Suprapubic skin (tissue), 4 donors: ENCODE measurements around the gene CYCS. TPM values are rescaled to one million over a fixed set of nuclear protein-coding genes. Genes with fewer than 3 reads are reported as not detected.

ENCODE experiments used
- DNase-seq, 2 donors: peaks; one replicate each; pipeline ENCODE4 v3.0.0-alpha.2; 2019; ENCODE audit warnings: low spot score in 2 of 2
- H3K27ac ChIP-seq: fragments of 200-600 bp; sonication (generic); one replicate; pipeline ENCODE4 v1.5.1; 2019
- H3K27me3 ChIP-seq: fragments of 200-600 bp; sonication (generic); one replicate; pipeline ENCODE4 v1.5.1; 2019
- H3K36me3 ChIP-seq: fragments of 200-600 bp; sonication (generic); one replicate; pipeline ENCODE4 v1.5.1; 2019
- H3K4me1 ChIP-seq: fragments of 200-600 bp; sonication (generic); one replicate; pipeline ENCODE4 v1.5.1; 2019
- H3K4me3 ChIP-seq: fragments of 200-600 bp; sonication (generic); one replicate; pipeline ENCODE4 v1.5.1; 2019; ENCODE audit warnings: mild to moderate bottlenecking
- H3K9me3 ChIP-seq: fragments of 200-600 bp; sonication (generic); one replicate; pipeline ENCODE4 v1.5.1; 2019
- CTCF ChIP-seq, 2 donors: fragments of 200-600 bp in 1 of 2; fragments of 450-650 bp in 1 of 2; sonication (generic) in 1 of 2; IDR thresholded peaks; one replicate each; pipeline ENCODE4 v1.5.1; 2016 to 2019; ENCODE audit warnings: antibody characterized with exemption in 2 of 2, mild to moderate bottlenecking in 1 of 2, moderate library complexity in 1 of 2
- EP300 ChIP-seq: sonication (generic); formaldehyde crosslinking; IDR thresholded peaks from one replicate; pipeline ENCODE4 v1.6.1; 2017; ENCODE audit warnings: antibody characterized with exemption
- POLR2A ChIP-seq, 2 donors: fragments of 450-650 bp; IDR thresholded peaks; one replicate each; pipeline ENCODE4 v1.6.1; 2017; ENCODE audit warnings: antibody characterized with exemption in 2 of 2, mild to moderate bottlenecking in 2 of 2, moderate library complexity in 2 of 2
- POLR2AphosphoS5 ChIP-seq, 3 donors: sonication (generic); formaldehyde crosslinking; IDR thresholded peaks; one replicate each; pipeline ENCODE4 v1.6.1; 2017; ENCODE audit warnings: antibody characterized with exemption in 3 of 3
- WGBS: methylation state at CpG from one replicate; pipeline ENCODE4 v1.1.5; 2018; 5-methylcytosine and 5-hydroxymethylcytosine counted together
- total RNA-seq, 4 donors: library from RNA; depleted of rRNA; stranded (reverse); fragments of >200 nt; gene quantifications; one replicate each; pipeline ENCODE4 v1.1.0, GENCODE V29; 2016

CYCS gene
- total RNA-seq, 4 donors from 2014 or later, result 23.3 to 59.1 (median 32.6) TPM

- no peak for TF ChIP-seq POLR2AphosphoS5 (IDR thresholded peaks at IDR 0.05)
- no peak for TF ChIP-seq EP300
- TF ChIP-seq CTCF (IDR thresholded peaks at IDR 0.05), result no peak
- no peak for TF ChIP-seq POLR2A (IDR thresholded peaks at IDR 0.05)
- DNase-seq, result no peak
- Histone ChIP-seq H3K27ac (no peak overlapping the region), H3K4me1 (no peaks in the 10 kb centered on the region), H3K36me3 (no peaks in the 10 kb centered on the region), H3K9me3 (no peaks in the 10 kb centered on the region), H3K27me3 (no peaks in the 10 kb centered on the region), H3K4me3 (no peak overlapping the region)
- 83% methylated on average over 3 of the region's 3 CpGs for WGBS
Measured at GRCh38 chr7:25105911-25106310, 19.1 kb downstream of the CYCS start.

DNA sequence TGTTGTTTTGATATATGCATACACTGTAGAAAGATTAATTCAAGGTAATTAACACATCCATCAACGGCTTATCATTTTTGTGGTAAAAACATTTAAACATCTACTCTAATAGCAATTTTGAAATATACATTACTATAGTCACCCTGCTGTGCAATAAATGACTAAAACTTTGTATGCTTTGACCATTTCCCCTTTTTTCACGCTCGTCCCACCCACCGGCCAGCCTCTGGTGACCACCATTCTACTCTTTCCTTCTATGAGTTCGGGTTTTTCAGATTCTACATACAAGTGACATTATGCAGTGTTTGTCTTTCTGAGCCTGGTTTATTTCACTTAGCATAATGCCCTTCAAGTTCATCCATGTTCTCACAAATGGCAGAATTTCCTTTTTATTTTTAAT, 21.3 kb downstream of the CYCS start:
- Histone ChIP-seq H3K27me3 (no peaks in the 10 kb centered on the region), H3K4me1 (no peaks in the 10 kb centered on the region), H3K4me3 (no peak overlapping the region), H3K27ac (no peak overlapping the region), H3K9me3 (no peaks in the 10 kb centered on the region), H3K36me3 (no peaks in the 10 kb centered on the region)
- 88% methylated on average over 5 of the region's 5 CpGs for WGBS
- no peak for DNase-seq
- TF ChIP-seq POLR2AphosphoS5 (IDR thresholded peaks at IDR 0.05), result no peak
- TF ChIP-seq EP300, result no peak
- TF ChIP-seq CTCF (IDR thresholded peaks at IDR 0.05), result no peak
- no peak for TF ChIP-seq POLR2A (IDR thresholded peaks at IDR 0.05)

GRCh38 chr7:25101817-25102216, 23.2 kb downstream of the CYCS start:
- Histone ChIP-seq H3K27ac (no peak overlapping the region), H3K4me1 (no peaks in the 10 kb centered on the region), H3K36me3 (no peaks in the 10 kb centered on the region), H3K9me3 (no peaks in the 10 kb centered on the region), H3K27me3 (no peaks in the 10 kb centered on the region), H3K4me3 (no peak overlapping the region)
- no peak for TF ChIP-seq CTCF (IDR thresholded peaks at IDR 0.05)
- TF ChIP-seq POLR2AphosphoS5 (IDR thresholded peaks at IDR 0.05), result no peak
- TF ChIP-seq POLR2A (IDR thresholded peaks at IDR 0.05), result no peak
- DNase-seq, result no peak

DNA sequence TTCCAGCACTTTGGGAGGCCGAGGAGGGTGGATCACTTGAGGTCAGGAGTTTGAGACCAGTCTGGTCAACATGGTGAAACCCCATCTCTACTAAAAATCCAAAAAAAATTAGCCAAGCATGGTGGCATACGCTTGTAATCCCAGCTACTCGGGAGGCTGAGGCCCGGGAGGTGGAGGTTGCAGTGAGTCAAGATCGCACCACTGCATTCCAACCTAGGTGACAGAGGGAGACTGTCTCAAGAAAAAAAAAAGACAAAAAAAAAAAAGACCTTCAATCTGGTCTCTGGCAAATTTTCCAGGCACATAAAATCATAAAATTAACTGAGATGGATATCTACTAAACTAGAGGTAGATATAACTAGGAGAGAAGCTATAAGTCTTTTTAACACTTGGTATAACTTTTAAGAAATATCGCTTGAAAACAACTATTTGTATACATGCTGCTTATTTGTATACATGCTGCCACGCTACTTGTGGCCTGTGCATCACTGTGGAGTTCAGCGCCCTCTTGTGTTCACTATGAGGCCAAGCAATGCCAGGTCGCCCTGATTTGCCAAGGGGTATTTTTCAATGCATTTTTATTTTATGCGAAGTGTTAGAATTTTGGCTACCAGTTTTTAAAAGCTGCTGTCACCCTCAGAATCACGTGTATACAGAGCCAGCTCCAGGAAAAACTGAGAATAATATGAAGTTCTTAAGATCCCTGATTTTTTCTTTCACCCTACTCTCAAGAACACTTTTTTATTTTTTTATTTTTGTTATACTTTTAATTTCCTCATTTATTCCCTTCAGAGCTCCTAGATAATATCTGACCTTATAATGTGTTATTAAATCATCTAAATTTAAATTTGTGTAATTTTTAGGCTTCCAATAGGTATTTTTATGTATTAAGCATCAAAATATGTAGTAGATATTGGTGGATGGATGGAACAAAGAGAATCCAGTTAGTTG, 26.7 kb downstream of the CYCS start:
- H3K4me1 ChIP-seq, result peaks cover 3% of the 10 kb centered on the region
- 35% methylated on average over 11 of the region's 11 CpGs for WGBS
- no peaks in the 10 kb centered on the region for H3K9me3 ChIP-seq
- no peak overlapping the region for H3K27ac ChIP-seq
- no peak for DNase-seq
- TF ChIP-seq POLR2A (IDR thresholded peaks at IDR 0.05), result no peak
- no peak for TF ChIP-seq POLR2AphosphoS5 (IDR thresholded peaks at IDR 0.05)
- peak; percentile 82 to 86 for TF ChIP-seq CTCF (IDR thresholded peaks at IDR 0.05)
- H3K36me3 ChIP-seq, result no peaks in the 10 kb centered on the region
- no peaks in the 10 kb centered on the region for H3K27me3 ChIP-seq
- H3K4me3 ChIP-seq, result no peak overlapping the region

DNA sequence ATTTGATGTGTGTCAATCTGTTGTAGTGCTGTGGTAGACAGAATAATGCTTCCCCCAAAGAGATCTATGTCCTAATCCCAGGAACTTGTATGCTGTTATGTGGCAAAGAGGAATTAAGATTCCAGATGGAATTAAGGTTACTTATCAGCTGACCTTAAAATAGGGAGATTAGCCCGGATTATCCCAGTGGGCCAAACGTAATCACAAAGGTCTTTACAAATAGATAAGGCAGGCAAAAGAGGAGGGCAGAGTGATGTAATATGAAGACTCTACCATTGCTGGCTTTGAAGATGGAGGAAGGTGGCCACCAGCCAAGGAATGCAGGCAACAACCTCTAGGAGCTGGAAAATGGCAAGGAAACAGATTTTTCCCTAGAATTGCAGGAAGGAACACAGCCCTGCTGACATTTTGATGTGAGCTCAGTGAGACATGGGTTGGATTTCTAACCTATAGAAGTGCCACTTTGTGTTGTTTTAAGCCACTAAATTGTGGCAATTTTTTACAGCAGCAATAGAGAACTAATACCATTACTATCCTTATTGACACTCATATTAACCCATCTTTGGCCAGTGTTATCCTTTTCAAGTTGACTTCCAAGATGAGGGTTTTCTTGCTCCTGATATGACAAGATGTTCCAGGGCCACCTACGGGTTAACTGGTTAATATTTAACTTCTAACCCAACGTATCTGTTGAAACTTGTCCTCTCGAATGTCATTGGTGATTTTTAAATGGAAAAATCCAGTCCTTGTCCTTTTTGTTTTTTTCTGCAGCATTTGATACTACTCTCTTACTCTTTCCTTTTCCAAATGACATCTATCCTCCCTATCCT, 29.3 kb downstream of the CYCS start:
- 84% methylated on average over 5 of the region's 5 CpGs for WGBS
- DNase-seq, result no peak
- H3K9me3 ChIP-seq, result no peaks in the 10 kb centered on the region
- H3K27me3 ChIP-seq, result no peaks in the 10 kb centered on the region
- no peak overlapping the region for H3K4me3 ChIP-seq
- H3K4me1 ChIP-seq, result peaks cover 3% of the 10 kb centered on the region
- no peak overlapping the region for H3K27ac ChIP-seq
- no peak for TF ChIP-seq CTCF (IDR thresholded peaks at IDR 0.05)
- TF ChIP-seq POLR2AphosphoS5 (IDR thresholded peaks at IDR 0.05), result no peak
- no peak for TF ChIP-seq EP300
- no peak for TF ChIP-seq POLR2A (IDR thresholded peaks at IDR 0.05)
- no peaks in the 10 kb centered on the region for H3K36me3 ChIP-seq
